A549 (cell line): Measurements from ENCODE around the gene ADORA2B. TPM values are rescaled to one million over a fixed set of nuclear protein-coding genes. Genes with fewer than 3 reads are reported as not detected.
A peak's percentile ranks its signal among the peaks of the same experiment; 100 is the strongest.

Experiments
- ATAC-seq, 2 experiments: fragments of 200-7000 bp in 1 of 2; fragments of >200 bp in 1 of 2; cut with Nextera tagmentation in 1 of 2; cut with Tn5 transposase in 1 of 2; 3 replicates each; pipeline versions ENCODE4 v1.8.0 to v1.9.1; 2018 to 2020; ENCODE audit warnings: mild to moderate bottlenecking in 1 of 2, moderate library complexity in 1 of 2
- CTCF ChIA-PET: fragments of 300-600 bp; sonication (Branson Sonifier 250); formaldehyde crosslinking; extraction: SDS; loops from one replicate; lab custom pipeline; 2021; ENCODE audit warnings: antibody characterized with exemption, inconsistent platforms; lab: Yijun Ruan, JAX
- POLR2A ChIA-PET: fragments of 350-600 bp; formaldehyde crosslinking; extraction: SDS; loops from one replicate; lab custom pipeline; 2021; ENCODE audit warnings: antibody characterized with exemption, inconsistent platforms; lab: Yijun Ruan, JAX
- DNase-seq, 2 experiments: peaks; one replicate each; pipeline versions ENCODE4 v3.0.0 to v3.0.0-alpha.2; 2011 to 2016; ENCODE audit warnings: low read depth in 1 of 2, low spot score in 1 of 2
- FAIRE-seq: peaks from 2 replicates; lab custom pipeline; 2011; peaks lifted over from hg19 to GRCh38; lab: Jason Lieb, UNC
- H3K27ac ChIP-seq, 2 experiments: fragments of >200 bp; sonication (Bioruptor Twin); formaldehyde crosslinking; 3 replicates each; pipeline ENCODE4 v1.5.1; 2016 to 2017
- H3K4me1 ChIP-seq: fragments of >200 bp; sonication (Bioruptor Twin); formaldehyde crosslinking; 3 replicates; pipeline ENCODE4 v1.6.1; 2016
- H3K4me2 ChIP-seq: fragments of >200 bp; sonication (Bioruptor Twin); formaldehyde crosslinking; 3 replicates; pipeline ENCODE4 v1.6.1; 2016
- H3K4me3 ChIP-seq: fragments of >200 bp; sonication (Bioruptor Twin); formaldehyde crosslinking; 3 replicates; pipeline ENCODE4 v1.5.1; 2016
- H3K9me3 ChIP-seq: fragments of >200 bp; sonication (Bioruptor Twin); formaldehyde crosslinking; 3 replicates; pipeline ENCODE4 v1.6.1; 2016
- CEBPB ChIP-seq, 2 experiments: fragments of >200 bp in 1 of 2; sonication (Bioruptor Twin) in 1 of 2; formaldehyde crosslinking in 1 of 2; IDR thresholded peaks; 2 replicates each; pipeline ENCODE4 v1.6.1; 2012 to 2016
- CHD4 ChIP-seq: fragments of 200-600 bp; sonication (generic); IDR thresholded peaks from 2 replicates; pipeline ENCODE4 v1.6.1; 2016; ENCODE audit warnings: antibody characterized with exemption, mild to moderate bottlenecking, borderline replicate concordance
- EHF ChIP-seq: fragments of 250-450 bp; sonication (Bioruptor Pico); IDR thresholded peaks from 2 replicates; pipeline ENCODE4 v1.5.0; 2020; ENCODE audit warnings: mild to moderate bottlenecking
- EP300 ChIP-seq, 2 experiments: fragments of >200 bp; sonication (Bioruptor Twin); formaldehyde crosslinking; IDR thresholded peaks; 2 replicates in 1 of 2; 3 replicates in 1 of 2; pipeline ENCODE4 v1.6.1; 2016 to 2017
- FOSB ChIP-seq: fragments of 250-450 bp; sonication (Bioruptor Pico); IDR thresholded peaks from 2 replicates; pipeline ENCODE4 v1.5.0; 2020; ENCODE audit warnings: mild to moderate bottlenecking, moderate library complexity
- FOSL2 ChIP-seq, 2 experiments: fragments of 450-650 bp in 1 of 2; fragments of >200 bp in 1 of 2; sonication (Bioruptor Twin) in 1 of 2; formaldehyde crosslinking; IDR thresholded peaks; 2 replicates each; pipeline versions ENCODE4 v1.5.0 to v1.6.1; 2016 to 2020; ENCODE audit warnings: mild to moderate bottlenecking in 1 of 2, moderate library complexity in 1 of 2
- HOXB13 ChIP-seq: fragments of 250-450 bp; sonication (Bioruptor Pico); IDR thresholded peaks from 2 replicates; pipeline ENCODE4 v1.5.0; 2020; ENCODE audit warnings: low read depth, mild to moderate bottlenecking, moderate library complexity
- JUN ChIP-seq, 2 experiments: fragments of >200 bp; sonication (Bioruptor Twin); formaldehyde crosslinking; IDR thresholded peaks; 2 replicates in 1 of 2; 3 replicates in 1 of 2; pipeline ENCODE4 v1.6.1; 2016 to 2017
- JUNB ChIP-seq: fragments of >200 bp; sonication (Bioruptor Twin); formaldehyde crosslinking; IDR thresholded peaks from 2 replicates; pipeline ENCODE4 v1.6.1; 2016
- MAFK ChIP-seq: fragments of 450-650 bp; IDR thresholded peaks from 2 replicates; pipeline ENCODE4 v1.6.1; 2014; ENCODE audit not compliant: partially characterized antibody
- MYC ChIP-seq: IDR thresholded peaks from 2 replicates; pipeline ENCODE4 v1.6.1; 2012; ENCODE audit warnings: mild to moderate bottlenecking, inconsistent platforms, low read length, improper control_type of control experiment, borderline replicate concordance
- NFE2L2 ChIP-seq: fragments of 150-350 bp; conservative IDR thresholded peaks from 2 replicates; pipeline ENCODE4 v1.6.1; 2014; ENCODE audit warnings: low read length
- NR3C1 ChIP-seq: fragments of >200 bp; sonication (Bioruptor Twin); formaldehyde crosslinking; IDR thresholded peaks from 3 replicates; pipeline ENCODE4 v1.6.1; 2017
- SREBF2 ChIP-seq: fragments of 450-650 bp; IDR thresholded peaks from 2 replicates; pipeline ENCODE4 v1.6.1; 2014; ENCODE audit warnings: mild to moderate bottlenecking, moderate library complexity
- ZC3H11A ChIP-seq: fragments of 450-650 bp; IDR thresholded peaks from 2 replicates; pipeline ENCODE4 v1.6.1; 2014; ENCODE audit warnings: antibody characterized with exemption, mild to moderate bottlenecking
- ZFP36 ChIP-seq: fragments of 450-650 bp; IDR thresholded peaks from 2 replicates; pipeline ENCODE4 v1.6.1; 2014; ENCODE audit warnings: borderline replicate concordance; ENCODE audit not compliant: partially characterized antibody
- ZNF302 ChIP-seq: fragments of 250-450 bp; sonication (Bioruptor Pico); IDR thresholded peaks from 2 replicates; pipeline ENCODE4 v1.9.0; 2021; ENCODE audit warnings: inconsistent platforms, mild to moderate bottlenecking, moderate library complexity
- WGBS: methylation state at CpG from one replicate; pipeline ENCODE4 v1.1.6; 2017; ENCODE audit errors: missing lambda C conversion rate; 5-methylcytosine and 5-hydroxymethylcytosine counted together
- polyA plus RNA-seq, 4 experiments: library from polyadenylated mRNA; depleted of rRNA in 3 of 4; stranded (reverse); fragments of >200 nt; fragmentation: RNase III in 1 of 4; extraction: RNeasy Plus Mini Kit Qiagen cat#74134 plus additional on column Dnase treatment in 1 of 4; gene quantifications; 2 replicates in 3 of 4; 3 replicates in 1 of 4; pipeline ENCODE4 v1.2.3, GENCODE V29; 2011 to 2017
- TF ChIP-seq, protein P1 (sequence below): fragments of >200 bp; sonication (Bioruptor Twin); formaldehyde crosslinking; IDR thresholded peaks from 3 replicates; pipeline ENCODE4 v1.5.1; 2016
- TF ChIP-seq, protein P2 (sequence below): IDR thresholded peaks from 2 replicates; pipeline ENCODE4 v1.6.1; 2012

The ADORA2B gene
- polyA plus RNA-seq, 2 of the 4 experiments (the other 2 are of a cell fraction) = 5.7 to 10.2 TPM

DNA sequence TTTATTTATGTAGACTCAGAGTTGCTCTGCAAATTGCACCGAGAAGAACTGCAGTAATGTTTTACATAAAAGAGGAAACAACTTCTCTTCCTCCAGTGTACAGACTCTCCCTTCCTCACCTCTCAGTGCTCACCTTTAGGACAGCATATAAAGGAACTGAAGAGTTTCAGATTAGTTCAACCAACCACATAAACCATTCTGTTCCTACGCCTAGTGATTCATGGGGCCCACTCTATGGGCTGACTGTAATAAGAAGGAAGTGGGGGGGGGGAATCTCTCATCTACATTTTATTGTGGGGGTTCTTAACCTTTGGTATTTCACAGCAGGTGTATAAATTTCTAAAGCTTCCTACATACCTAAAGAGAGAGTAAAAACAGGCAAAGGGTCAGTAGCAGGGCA lies 36.3 kb downstream of the ADORA2B start:
- ChIA-PET POLR2A (no interaction called here), CTCF (interaction anchor here (1.1 to 1.7 kb wide), 3 partner anchors 17 to 26 kb away, joined by 3 to 6 read pairs (median 3); no protein-coding TSS in a partner anchor)
- WGBS = 44% methylated on average over 2 of the region's 2 CpGs
- ATAC-seq = peak in 1 of 2 experiments; percentile 26; a peak in 1 of 6 replicates
- no peak overlapping the region for H3K4me2 ChIP-seq
- H3K4me1 ChIP-seq = peaks cover 16% of the 10 kb centered on the region
- H3K4me3 ChIP-seq = no peak overlapping the region
- no peak for DNase-seq
- no peak for FAIRE-seq
- no peaks in the 10 kb centered on the region for H3K9me3 ChIP-seq
- peak overlapping the region; percentile 48 to 70; a peak in 4 of 6 replicates for H3K27ac ChIP-seq
- TF ChIP-seq ZFP36 (no peak), NR3C1 (no peak), ZC3H11A (no peak), MYC (no peak), MAFK (no peak), ZNF302 (CRISPR knock-in tag) (no peak), JUN (IDR thresholded peaks at IDR 0.05) (no peak), HOXB13 (CRISPR knock-in tag) (no peak), FOSB (no peak), CHD4 (no peak), SREBF2 (no peak), EP300 (IDR thresholded peaks at IDR 0.05) (no peak)
- TF ChIP-seq, protein P1, sequence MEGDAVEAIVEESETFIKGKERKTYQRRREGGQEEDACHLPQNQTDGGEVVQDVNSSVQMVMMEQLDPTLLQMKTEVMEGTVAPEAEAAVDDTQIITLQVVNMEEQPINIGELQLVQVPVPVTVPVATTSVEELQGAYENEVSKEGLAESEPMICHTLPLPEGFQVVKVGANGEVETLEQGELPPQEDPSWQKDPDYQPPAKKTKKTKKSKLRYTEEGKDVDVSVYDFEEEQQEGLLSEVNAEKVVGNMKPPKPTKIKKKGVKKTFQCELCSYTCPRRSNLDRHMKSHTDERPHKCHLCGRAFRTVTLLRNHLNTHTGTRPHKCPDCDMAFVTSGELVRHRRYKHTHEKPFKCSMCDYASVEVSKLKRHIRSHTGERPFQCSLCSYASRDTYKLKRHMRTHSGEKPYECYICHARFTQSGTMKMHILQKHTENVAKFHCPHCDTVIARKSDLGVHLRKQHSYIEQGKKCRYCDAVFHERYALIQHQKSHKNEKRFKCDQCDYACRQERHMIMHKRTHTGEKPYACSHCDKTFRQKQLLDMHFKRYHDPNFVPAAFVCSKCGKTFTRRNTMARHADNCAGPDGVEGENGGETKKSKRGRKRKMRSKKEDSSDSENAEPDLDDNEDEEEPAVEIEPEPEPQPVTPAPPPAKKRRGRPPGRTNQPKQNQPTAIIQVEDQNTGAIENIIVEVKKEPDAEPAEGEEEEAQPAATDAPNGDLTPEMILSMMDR = no peak
- TF ChIP-seq, protein P2, sequence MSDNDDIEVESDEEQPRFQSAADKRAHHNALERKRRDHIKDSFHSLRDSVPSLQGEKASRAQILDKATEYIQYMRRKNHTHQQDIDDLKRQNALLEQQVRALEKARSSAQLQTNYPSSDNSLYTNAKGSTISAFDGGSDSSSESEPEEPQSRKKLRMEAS = no peak

DNA sequence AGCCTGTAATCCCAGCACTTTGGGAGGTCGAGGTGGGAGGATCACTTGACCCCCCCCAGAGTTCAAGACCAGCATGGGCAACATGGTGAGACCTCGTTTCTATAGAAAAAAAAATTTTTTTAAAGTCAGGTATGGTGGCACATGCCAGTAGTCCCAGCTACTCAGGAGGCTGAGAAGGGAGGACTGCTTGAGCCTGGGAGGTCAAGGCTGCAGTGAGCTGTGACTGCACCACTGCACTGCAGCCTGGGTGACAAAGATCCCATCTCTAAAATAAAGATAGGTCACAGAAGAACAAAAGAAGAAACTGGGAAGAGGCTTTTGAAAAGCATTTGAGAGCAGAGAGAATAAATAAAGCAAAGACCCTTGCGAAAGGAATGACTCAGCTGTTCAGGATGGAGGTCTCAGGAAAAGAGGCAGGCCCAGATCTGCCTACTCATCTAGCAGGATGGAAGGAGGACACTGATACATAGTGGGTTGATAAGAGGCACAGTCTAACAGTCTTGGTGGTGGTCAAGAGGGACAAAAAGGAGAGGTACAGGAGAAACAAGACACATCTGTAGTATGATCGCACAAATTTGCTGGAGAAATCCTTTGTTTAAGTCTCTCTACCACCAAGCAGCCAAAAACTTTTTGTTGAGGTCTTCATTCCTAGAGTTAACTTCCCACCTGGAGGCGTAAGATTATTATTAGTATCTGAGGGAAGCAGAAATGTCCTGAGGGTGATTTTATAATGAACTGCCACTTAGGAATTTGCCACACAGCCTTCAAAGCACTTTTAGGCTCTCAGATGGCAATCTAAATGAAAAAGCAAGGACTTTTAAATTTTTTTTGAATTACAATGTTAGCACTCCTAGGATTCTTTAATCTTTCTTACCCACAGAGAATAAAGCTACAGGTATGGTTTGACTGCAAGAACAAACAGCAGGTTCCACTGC lies 37.0 kb downstream of the ADORA2B start:
- Histone ChIP-seq H3K4me3 (no peak overlapping the region), H3K27ac (peak overlapping the region; percentile 48 to 70), H3K4me2 (peak overlapping the region; percentile 13; the same call in 1 of the 3 replicates), H3K4me1 (peaks cover 16% of the 10 kb centered on the region), H3K9me3 (no peaks in the 10 kb centered on the region)
- TF ChIP-seq NFE2L2 (peak; percentile 62), MAFK (peak; percentile 91), FOSL2 (IDR thresholded peaks at IDR 0.05) (no peak), FOSL2 (CRISPR knock-in tag; IDR thresholded peaks at IDR 0.05) (0 out of 2 replicates have a peak, but pooled peaks have one; percentile 22), MYC (no peak)
- no peak for FAIRE-seq
- WGBS = 75% methylated on average over 5 of the region's 5 CpGs
- ChIA-PET POLR2A (interaction anchor here (1.2 kb wide), 1 partner anchor 10 kb away, joined by 4 read pairs; no protein-coding TSS in a partner anchor), CTCF (interaction anchor here (1.1 to 1.7 kb wide), 4 partner anchors 17 to 37 kb away, joined by 3 to 8 read pairs (median 4); partner anchors contain the start of gene ADORA2B)
- ATAC-seq = peak; percentile 51 to 74; a peak in 5 of 6 replicates
- DNase-seq = peak in 1 of 2 experiments; percentile 36

DNA sequence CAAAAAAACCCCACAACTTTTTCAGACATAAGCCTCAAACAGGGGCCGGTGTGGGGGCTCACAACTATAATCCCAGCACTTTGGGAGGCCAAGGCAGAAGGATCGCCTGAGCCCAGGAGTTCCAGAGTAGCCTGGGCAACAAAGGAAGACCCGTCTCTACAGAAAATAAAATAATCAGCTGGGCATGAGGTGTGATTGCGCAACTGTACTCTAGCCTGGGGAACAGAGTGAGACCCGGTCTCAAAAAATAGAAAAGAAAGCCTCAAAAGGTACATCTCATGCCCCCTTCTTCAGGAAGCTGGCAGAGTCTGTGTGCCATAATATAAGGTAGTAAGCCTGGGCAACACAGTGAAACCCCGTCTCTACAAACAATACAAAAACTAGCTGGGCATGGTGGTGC lies 51.4 kb downstream of the ADORA2B start:
- H3K4me2 ChIP-seq = no peak overlapping the region
- no peak overlapping the region for H3K4me3 ChIP-seq
- CTCF ChIA-PET = interaction anchor here (0.6 to 7.7 kb wide), 9 partner anchors 22 to 773 kb away, joined by 3 to 105 read pairs (median 4); partner anchors contain the start of gene ADORA2B
- ATAC-seq (no peak), FAIRE-seq (no peak)
- peaks cover 10% of the 10 kb centered on the region; the same call in 1 of the 3 replicates for H3K4me1 ChIP-seq
- no peak overlapping the region for H3K27ac ChIP-seq
- 77% methylated on average over 6 of the region's 6 CpGs for WGBS
- H3K9me3 ChIP-seq = peaks cover 3% of the 10 kb centered on the region
- TF ChIP-seq, protein P1 = no peak
- TF ChIP-seq JUNB (no peak), MAFK (no peak), CEBPB (IDR thresholded peaks at IDR 0.05) (peak; percentile 95 to 96), EHF (CRISPR knock-in tag) (no peak)
- TF ChIP-seq, all 56 proteins: peak for 1
- POLR2A ChIA-PET = no interaction called here
- no peak for DNase-seq
